Uterine smooth muscle cell (primary cell): Measurements from ENCODE around the gene LAMP2. TPM values are rescaled to one million over a fixed set of nuclear protein-coding genes. Genes with fewer than 3 reads are reported as not detected.

Experiments used
- total RNA-seq: library from RNA; depleted of rRNA; stranded (reverse); fragments of >200 nt; gene quantifications from 2 replicates; pipeline ENCODE4 v1.2.3, GENCODE V29; 2014

The LAMP2 gene
- 116 and 175 TPM in 2 replicates for total RNA-seq

DNA sequence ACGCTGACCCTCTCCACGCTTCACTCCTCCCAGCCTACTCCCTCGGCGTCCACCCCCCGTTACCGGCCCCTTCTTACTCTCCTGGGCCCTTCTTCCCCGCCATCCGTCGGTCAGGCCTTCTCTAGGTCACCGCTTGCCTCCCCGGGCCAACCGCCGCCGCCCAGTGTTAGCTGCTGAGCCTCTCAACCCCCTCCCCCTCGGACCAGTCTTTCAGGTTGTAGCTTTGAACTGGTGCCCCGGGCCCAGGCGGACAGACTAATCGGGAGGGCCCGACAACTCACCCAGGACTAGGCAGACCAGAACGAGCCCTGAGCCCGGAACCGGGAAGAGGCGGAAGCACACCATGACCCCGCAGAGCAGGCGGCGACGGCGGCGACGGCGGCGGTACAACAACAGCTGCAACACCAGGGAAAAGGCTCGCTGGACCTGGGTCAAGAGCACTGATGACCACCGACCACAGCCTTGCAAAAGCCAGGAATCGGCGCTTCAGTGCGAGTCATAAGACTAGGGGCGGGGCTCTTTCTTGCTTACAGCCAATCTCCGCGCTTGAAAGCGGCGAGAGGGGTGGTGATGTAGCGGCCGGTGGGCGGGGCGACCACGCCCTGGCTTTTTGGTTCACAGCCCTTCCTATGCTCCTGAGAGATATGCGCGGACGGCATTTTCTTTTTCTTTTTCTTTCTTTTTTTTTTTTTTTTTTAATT is at the start of gene LAMP2:
LAMP2 (minus strand) TSS at position 472 of the 701 bp plus-strand sequence; CDS start at position 345, 127 bp downstream.

Other genes with a start within 250 kb of the LAMP2 start
- 10.5 and 12.2 TPM in 2 replicates for gene ZBTB33, start 218.5 kb downstream of the LAMP2 start, total RNA-seq
- gene TMEM255A, start 157.8 kb downstream of the LAMP2 start, total RNA-seq = not detected in 2 replicates
- not detected in 2 replicates for gene ATP1B4, start 107.2 kb downstream of the LAMP2 start, total RNA-seq
- gene CUL4B, start 91.7 kb upstream of the LAMP2 start, total RNA-seq = 37.3 and 42.0 TPM in 2 replicates
- gene MCTS1, start 134.8 kb upstream of the LAMP2 start, total RNA-seq = 30.6 and 48.9 TPM in 2 replicates
- 30.0 and 30.2 TPM in 2 replicates for gene C1GALT1C1, start 160.8 kb upstream of the LAMP2 start, total RNA-seq